ENCODE data around the gene NSD2.
A peak's percentile ranks its signal among the peaks of the same experiment; 100 is the strongest.
"Not testable (repeated sequence)": the region's sequence is repeated elsewhere in the genome, so short reads cannot be mapped to it uniquely, and the experiment has no call there.

NSD2 gene

GRCh38 chr4:1993718-1994516, 122.7 kb downstream of the NSD2 start:
- DNase-seq (ENCODE audit: insufficient read length, low spot score); FAIRE-seq: not testable (repeated sequence)

GRCh38 chr4:1994938-1995337, 123.7 kb downstream of the NSD2 start:
- no peak for DNase-seq (ENCODE audit: insufficient read length, low spot score)
- FAIRE-seq = no peak

GRCh38 chr4:1996866-1997611, 125.8 kb downstream of the NSD2 start:
- no peak for FAIRE-seq
- no peak for DNase-seq (ENCODE audit: insufficient read length, low spot score)

- DNase-seq (ENCODE audit: insufficient read length, low spot score) (no peak), FAIRE-seq (no peak)
These were observed 126.5 kb downstream of the NSD2 start for GRCh38 chr4:1997712-1998111.

GRCh38 chr4:1998296-1998695, 127.1 kb downstream of the NSD2 start:
- no peak for DNase-seq (ENCODE audit: insufficient read length, low spot score)
- no peak for FAIRE-seq

- FAIRE-seq = not testable (repeated sequence)
These were observed 128.1 kb downstream of the NSD2 start for GRCh38 chr4:1999308-1999707.

GRCh38 chr4:2003361-2003760, 132.2 kb downstream of the NSD2 start:
- FAIRE-seq; DNase-seq (ENCODE audit: insufficient read length, low spot score): not testable (repeated sequence)

More at GRCh38 chr4:1999308-1999707, 128.1 kb downstream of the NSD2 start:
- DNase-seq (ENCODE audit: insufficient read length, low spot score) = not testable (repeated sequence)

GRCh38 chr4:2006367-2006766, 135.2 kb downstream of the NSD2 start:
- DNase-seq (ENCODE audit: insufficient read length, low spot score) (no peak), FAIRE-seq (no peak)

GRCh38 chr4:2006956-2007653, 135.9 kb downstream of the NSD2 start:
- no peak for FAIRE-seq
- DNase-seq (ENCODE audit: insufficient read length, low spot score) = no peak

GRCh38 chr4:2007804-2008670, 136.8 kb downstream of the NSD2 start:
- DNase-seq (ENCODE audit: insufficient read length, low spot score) (no peak), FAIRE-seq (no peak)

- FAIRE-seq (no peak), DNase-seq (ENCODE audit: insufficient read length, low spot score) (no peak)
These were observed 137.4 kb downstream of the NSD2 start for GRCh38 chr4:2008671-2008920.

GRCh38 chr4:2008921-2009650, 137.9 kb downstream of the NSD2 start, which contains the start of gene NELFA:
Gene NELFA, minus strand, starts transcription at chr4:2008974. Its CDS starts 15 bp downstream, at chr4:2008959.
- FAIRE-seq (peak; percentile 87), DNase-seq (ENCODE audit: insufficient read length, low spot score) (peak; percentile 88)

GRCh38 chr4:2009651-2010233, 138.5 kb downstream of the NSD2 start:
- DNase-seq (ENCODE audit: insufficient read length, low spot score) (no peak), FAIRE-seq (peak; percentile 26)

- FAIRE-seq (no peak), DNase-seq (ENCODE audit: insufficient read length, low spot score) (no peak)
These were observed 140.4 kb downstream of the NSD2 start for GRCh38 chr4:2011583-2011982.

GRCh38 chr4:2015008-2015407, 143.8 kb downstream of the NSD2 start:
- no peak for FAIRE-seq
- DNase-seq (ENCODE audit: insufficient read length, low spot score) = no peak

GRCh38 chr4:2021358-2022018, 150.3 kb downstream of the NSD2 start:
- DNase-seq (ENCODE audit: insufficient read length, low spot score); FAIRE-seq: not testable (repeated sequence)

- DNase-seq (ENCODE audit: insufficient read length, low spot score) (no peak), FAIRE-seq (no peak)
These were observed 153.5 kb downstream of the NSD2 start for GRCh38 chr4:2024683-2025082.

- FAIRE-seq (no peak), DNase-seq (ENCODE audit: insufficient read length, low spot score) (no peak)
These were observed 154.6 kb downstream of the NSD2 start for GRCh38 chr4:2025817-2026216.

GRCh38 chr4:2027120-2027519, 155.9 kb downstream of the NSD2 start:
- not testable (repeated sequence) for FAIRE-seq; DNase-seq (ENCODE audit: insufficient read length, low spot score)
